Epithelial cell of proximal tubule (primary cell): ENCODE measurements around the gene RAD51B. TPM values are rescaled to one million over a fixed set of nuclear protein-coding genes. Genes with fewer than 3 reads are reported as not detected.

Experiments
- DNase-seq: peaks from one replicate; pipeline ENCODE4 v3.0.0-alpha.2; 2011; ENCODE audit warnings: low read depth
- H3K4me3 ChIP-seq: 2 replicates; pipeline ENCODE4 v1.5.1; 2011; ENCODE audit warnings: low read depth, mild to moderate bottlenecking, low read length
- CTCF ChIP-seq: conservative IDR thresholded peaks from 2 replicates; pipeline ENCODE4 v1.5.1; 2012; ENCODE audit warnings: low read depth, mild to moderate bottlenecking, low read length
- total RNA-seq: library from RNA; depleted of rRNA; stranded (reverse); fragments of >200 nt; gene quantifications from 2 replicates; pipeline ENCODE4 v1.2.3, GENCODE V29; 2015

Gene RAD51B
- total RNA-seq, 1 donor from 2014 or later: 6.3 TPM

GRCh38 chr14:68377459-68377858, 557.9 kb downstream of the RAD51B start:
- TF ChIP-seq CTCF: no peak
- H3K4me3 ChIP-seq: no peak overlapping the region
- DNase-seq: no peak

- no peak for DNase-seq
- H3K4me3 ChIP-seq: no peak overlapping the region
- no peak for TF ChIP-seq CTCF
These were observed 560.1 kb downstream of the RAD51B start for GRCh38 chr14:68379510-68380328.

DNA sequence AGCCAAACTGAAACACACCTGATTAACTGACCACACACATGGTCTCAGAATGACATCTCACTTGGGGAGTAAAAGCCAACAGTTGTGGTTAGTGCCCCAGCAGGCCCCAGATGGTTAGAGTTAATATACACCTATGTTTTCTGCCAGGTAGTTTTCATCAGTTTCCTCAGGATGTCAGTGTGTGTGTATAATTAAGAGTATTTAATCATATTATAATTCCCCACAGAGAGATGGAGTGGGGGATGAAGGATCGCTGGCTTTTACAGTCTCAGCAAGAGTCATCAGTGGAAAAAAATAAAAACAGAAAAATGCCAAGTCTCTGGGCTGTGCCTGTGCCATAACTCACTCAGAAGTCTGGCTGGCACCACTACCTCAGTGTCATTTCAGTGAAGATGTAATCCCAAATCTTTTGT, 560.8 kb downstream of the RAD51B start:
- no peak for TF ChIP-seq CTCF
- DNase-seq: no peak
- no peak overlapping the region for H3K4me3 ChIP-seq

DNA sequence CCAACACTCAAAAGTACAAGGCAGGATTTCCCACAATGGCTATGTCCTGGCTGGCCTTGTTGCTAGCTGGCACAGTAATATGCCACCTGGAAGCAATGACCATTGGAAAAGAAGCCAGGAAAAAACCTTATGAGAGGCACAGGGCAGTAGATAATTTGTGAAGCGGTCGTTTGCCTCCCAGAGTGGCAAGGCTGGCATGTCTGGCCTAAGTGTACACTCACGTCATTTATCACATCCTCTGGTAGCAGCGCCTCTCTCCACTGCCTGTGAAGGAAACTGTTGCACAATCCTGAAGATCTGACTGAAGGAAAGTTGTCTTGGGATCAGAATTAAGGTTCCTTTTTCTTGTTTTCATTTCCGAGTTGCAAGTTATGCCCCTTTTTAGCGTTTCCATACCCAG, 564.8 kb downstream of the RAD51B start:
- no peak for DNase-seq
- no peak overlapping the region for H3K4me3 ChIP-seq
- TF ChIP-seq CTCF: no peak

GRCh38 chr14:68384881-68385280, 565.3 kb downstream of the RAD51B start:
- no peak for TF ChIP-seq CTCF
- DNase-seq: no peak
- no peak overlapping the region for H3K4me3 ChIP-seq

DNA sequence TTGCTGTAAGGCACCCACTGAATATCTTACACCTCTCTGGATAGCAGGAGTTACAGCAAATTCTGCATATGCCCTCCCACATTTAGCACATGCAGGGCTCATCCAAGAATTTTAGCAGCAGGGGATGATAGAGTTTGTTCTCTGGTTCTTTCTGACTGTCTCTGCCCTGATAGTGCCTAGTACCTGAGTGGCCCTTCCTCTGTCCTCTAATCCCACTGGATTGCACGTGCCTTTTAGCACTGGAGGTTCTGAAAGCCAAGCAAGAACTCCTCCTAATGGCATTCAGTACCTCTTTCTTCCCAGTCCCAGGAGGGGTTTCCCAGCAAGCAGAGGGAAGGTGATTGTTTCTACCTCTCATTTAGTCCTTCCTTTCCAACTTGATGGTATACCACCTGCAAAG, 566.9 kb downstream of the RAD51B start:
- no peak for TF ChIP-seq CTCF
- DNase-seq: no peak

More for the DNA sequence above, 566.9 kb downstream of the RAD51B start:
- H3K4me3 ChIP-seq: no peak overlapping the region
